HG03039 (cell line): ENCODE results near the gene KCTD17.

Experiments
- ATAC-seq: cut with Tn5 transposase; IDR thresholded peaks from one replicate; pipeline ENCODE4 v1.9.1; 2021; ENCODE audit warnings: mild to moderate bottlenecking, moderate library complexity; ENCODE audit not compliant: unreplicated experiment

KCTD17 gene

DNA sequence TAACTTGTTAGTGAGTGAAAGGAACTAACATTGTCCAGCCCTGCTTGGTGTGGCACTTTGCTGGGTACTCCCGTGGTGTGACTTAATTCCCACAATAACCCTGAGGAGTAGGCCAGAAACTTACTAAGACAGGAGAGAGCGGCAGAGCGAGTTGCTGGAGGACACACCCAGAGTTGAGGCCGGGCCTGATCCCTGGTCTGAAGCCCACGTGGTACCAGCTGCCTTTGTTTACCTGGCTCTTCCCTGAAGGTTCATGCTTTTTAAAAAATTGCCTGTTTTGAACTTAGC lies 31.4 kb upstream of the KCTD17 start:
- no peak for ATAC-seq

DNA sequence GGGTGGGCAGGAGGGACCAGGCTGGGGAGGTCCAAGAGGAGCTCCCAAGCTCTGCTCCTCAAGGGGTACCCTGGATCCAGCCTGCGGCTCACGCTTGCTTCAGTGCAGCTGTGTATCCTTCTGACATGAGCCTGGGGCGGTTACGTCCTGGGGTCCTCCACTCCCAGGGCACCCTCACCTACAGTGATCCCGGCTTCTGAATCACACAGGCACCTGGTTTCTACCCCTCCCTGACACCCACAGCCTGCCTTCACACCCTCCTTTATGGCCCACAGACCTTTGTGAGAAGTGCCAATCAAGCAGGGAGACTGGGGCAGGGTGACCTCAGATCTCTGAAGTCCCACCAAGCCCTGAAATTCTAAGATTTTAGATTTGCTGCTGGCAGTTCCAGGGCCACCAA lies 30.5 kb upstream of the KCTD17 start:
- ATAC-seq: no peak

DNA sequence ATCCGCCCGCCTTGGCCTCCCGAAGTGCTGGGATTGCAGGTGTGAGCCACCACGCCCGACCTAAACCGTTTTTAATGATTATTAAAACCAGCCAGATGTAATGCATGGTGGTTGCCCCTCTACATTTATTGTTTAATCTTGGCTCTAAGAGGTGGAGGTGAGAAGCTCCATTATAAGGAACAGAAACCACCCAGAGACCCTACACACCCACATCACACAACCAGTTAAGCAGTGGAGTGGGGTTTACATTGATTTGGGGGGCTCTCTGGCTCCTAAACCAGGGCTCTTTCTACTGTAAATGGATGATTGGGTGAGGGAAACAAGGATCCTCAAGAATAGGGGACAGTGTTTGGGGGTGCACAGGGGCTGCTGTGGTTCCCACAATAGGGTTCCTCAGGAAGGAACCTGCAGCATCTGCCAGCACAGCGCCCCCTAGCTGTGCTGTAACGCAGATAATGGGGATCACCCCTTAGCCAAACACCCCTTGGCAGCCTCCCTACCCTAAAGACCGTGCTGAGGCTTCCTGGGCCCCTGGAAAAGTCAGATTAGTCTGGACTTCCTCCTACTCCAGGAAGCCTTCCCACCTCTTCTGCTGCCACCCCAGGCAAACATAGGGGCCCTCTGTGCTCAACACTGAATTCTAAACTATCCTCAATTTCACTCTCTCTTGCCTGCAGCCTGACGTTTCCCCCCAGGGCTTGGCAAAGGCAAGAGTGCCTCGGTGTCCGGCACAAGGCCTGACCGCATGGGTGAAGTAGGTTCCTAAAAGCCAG lies 29.6 kb upstream of the KCTD17 start:
- no peak for ATAC-seq

DNA sequence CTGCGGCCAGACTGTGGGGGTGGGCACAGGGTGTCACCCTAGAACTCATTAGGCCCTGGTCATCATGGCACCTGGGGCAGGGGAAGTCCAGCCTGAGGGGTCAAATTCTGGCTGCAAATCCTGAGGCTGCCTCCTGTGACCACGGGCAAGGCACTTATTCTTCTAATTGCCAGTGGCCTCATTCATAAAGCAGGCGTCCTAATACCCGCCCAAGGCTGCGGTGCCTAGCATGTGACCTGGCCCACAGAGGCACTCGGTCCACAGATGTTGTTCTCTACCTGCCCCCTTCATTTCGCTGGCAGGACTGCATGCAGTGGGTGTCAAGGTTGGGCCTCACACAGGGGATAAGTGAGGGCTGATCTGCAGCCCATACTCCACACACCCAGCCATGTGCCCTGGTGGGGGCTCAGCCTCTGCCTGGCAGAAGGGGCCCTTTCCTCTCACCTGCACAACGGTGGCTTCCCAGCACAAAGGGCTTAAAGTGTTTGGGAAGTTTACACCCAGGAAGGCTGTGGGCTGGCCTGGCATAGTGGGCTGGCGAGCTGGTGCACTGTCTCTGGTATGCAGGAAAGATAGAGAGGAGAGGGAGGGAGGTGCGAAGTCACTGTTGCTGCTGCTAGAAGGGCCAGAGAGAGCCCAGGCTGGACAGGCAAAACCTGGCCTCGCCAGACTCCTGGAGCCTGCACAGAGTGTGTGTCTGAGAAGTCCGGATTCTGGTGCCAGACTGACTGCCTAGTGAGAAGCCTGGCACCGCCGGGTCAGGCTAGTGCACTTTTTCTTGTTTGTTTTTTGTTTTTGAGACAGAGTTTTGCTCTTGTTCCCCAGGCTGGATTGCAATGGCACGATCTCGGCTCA lies 28.8 kb upstream of the KCTD17 start:
- no peak for ATAC-seq

DNA sequence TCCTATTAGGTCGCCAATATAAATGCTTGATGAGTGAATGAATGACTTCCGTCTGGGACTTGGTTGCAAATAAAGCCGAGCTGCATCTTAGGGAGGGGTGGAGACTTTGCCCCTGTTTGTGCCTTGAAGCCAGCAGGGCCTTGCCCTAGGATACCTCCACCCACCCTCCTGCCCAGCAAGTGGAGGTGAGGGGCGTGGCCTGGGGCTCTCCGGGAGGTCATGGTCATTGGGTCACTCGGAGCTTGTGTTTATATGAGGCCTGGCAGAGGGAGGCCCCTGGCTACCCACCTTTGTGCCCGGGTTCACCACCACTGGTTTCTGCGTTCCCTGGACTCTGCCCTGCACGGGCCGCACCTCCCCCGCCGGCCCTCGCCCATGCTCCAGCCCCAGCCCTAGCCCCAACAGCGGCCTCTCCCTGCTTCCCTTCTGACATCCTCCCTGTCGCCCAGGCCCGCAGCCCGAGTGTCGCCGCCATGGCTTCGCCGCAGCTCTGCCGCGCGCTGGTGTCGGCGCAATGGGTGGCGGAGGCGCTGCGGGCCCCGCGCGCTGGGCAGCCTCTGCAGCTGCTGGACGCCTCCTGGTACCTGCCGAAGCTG lies 27.7 kb upstream of the KCTD17 start:
- ATAC-seq: no peak

- ATAC-seq: no peak
Measured at GRCh38 chr22:37024339-37025157, 27.0 kb upstream of the KCTD17 start.

DNA sequence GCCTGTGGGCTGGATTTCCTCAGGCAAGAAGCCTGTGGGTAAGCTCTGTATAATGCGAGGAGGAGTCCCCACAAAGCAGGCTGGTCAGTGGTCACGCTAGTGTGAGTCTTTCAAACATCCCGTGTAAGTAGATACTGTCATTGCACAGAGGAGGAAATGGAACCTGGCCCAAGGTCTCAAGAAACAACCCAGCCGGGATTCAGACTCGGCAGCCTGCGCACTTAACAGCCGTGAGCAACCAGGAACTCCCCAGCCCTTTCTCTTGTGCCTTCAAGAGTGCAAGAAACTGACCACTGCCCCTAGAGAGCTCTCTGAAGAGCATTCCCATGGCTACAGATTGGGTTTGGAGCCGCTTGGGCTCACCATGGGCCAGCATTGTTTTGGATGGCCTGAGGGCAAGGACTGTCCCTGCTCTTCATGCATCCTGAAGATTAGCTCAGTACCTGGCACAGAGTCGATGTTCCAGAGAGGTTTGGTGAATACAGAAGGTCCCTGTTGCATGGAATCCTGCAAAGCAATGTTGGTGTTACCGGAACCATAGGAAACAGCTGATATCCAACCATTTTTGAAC lies 26.0 kb upstream of the KCTD17 start:
- ATAC-seq: no peak

DNA sequence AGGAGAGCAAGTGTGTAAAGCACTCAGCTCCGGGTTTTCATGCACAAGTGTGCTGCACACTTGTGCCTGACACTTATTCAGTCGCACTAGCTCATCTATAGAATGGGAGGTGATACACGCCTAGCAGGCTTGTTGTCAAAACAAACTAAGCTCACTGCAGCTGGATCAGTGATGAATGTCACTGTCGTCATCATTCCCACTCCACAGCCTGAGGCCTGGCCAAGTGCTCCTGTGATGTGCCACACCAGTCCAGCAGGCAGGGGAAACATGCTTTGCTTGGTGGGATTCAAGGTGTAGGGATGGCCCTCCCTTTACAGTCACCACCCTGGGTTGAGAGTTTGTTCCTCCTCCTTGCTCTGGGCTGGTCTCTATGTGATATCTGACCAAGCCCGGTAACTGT lies 25.2 kb upstream of the KCTD17 start:
- no peak for ATAC-seq

GRCh38 chr22:37027556-37027955 lies 24.0 kb upstream of the KCTD17 start:
- ATAC-seq: no peak

DNA sequence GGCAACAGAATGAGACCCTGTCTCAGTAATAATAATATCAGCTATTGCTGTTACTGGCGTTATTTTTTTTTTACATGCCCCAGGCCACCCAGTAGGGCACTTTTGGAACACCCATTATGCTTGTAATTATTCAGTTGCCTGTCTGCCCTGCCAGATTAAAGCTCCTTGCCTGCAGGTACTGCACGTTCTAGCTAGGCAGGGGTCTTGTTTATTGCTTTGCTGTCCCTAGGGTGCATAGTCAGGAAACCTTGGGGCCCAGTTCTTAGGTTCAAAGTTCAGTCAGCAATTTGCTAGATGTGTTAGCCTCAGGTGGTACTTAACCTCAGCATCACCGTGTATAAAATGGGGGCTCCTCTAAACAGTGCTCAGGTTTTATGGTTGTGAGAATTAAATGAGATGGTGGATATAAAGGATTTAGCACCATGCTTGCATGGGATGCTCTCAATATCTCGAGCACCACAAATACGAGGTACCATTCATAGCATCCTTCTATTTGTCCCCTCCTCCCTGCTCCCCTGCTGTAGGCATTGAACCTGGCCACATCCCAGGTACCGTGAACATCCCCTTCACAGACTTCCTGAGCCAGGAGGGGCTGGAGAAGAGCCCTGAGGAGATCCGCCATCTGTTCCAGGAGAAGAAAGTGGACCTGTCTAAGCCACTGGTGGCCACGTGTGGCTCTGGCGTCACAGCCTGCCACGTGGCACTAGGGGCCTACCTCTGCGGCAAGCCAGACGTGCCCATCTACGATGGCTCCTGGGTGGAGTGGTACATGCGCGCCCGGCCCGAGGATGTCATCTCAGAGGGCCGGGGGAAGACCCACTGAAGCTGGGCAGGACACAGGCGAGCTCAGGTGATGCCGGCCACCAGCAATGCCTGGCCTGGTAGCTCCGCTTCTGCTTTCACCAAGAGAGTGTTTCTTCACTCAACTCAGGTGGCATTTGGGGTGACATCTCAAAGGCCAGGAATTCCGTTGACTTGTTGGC lies 22.6 kb upstream of the KCTD17 start:
- ATAC-seq: no peak

DNA sequence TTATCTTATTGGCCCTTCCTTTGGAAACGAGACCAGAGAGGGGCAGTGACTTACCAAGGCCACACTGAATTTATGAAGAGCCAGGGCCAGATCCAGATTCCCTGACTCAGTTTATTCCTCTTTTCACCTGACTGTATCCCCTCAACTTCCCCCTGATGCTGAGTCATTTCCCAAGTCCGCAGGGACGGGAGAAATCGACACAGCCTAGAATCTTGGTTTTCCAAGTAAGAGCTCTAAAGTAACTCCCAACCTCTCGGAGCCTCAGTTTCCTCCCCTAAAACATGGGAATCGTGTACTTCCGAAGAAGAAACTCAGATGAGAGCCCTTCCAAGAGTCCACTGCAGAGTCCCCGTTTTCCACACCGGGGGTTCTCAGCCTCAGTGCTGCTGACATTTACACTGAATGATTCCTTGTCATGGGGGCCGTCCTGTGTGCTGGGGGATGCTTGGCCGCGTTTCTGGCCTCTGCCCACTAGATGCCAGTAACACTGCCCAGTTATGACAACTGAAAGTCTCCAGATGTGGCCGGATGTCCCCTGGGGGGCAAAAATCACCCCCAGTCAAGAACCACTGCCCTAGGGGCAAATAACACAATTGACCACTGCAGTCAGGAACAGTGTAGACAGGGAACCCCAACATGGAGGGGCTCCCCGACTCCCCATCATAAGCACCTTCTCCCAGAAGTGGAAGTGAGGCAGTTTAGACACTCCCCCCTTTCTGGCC lies 20.8 kb upstream of the KCTD17 start:
- ATAC-seq: no peak

GRCh38 chr22:37032134-37032534 lies 19.4 kb upstream of the KCTD17 start:
- ATAC-seq: no peak

DNA sequence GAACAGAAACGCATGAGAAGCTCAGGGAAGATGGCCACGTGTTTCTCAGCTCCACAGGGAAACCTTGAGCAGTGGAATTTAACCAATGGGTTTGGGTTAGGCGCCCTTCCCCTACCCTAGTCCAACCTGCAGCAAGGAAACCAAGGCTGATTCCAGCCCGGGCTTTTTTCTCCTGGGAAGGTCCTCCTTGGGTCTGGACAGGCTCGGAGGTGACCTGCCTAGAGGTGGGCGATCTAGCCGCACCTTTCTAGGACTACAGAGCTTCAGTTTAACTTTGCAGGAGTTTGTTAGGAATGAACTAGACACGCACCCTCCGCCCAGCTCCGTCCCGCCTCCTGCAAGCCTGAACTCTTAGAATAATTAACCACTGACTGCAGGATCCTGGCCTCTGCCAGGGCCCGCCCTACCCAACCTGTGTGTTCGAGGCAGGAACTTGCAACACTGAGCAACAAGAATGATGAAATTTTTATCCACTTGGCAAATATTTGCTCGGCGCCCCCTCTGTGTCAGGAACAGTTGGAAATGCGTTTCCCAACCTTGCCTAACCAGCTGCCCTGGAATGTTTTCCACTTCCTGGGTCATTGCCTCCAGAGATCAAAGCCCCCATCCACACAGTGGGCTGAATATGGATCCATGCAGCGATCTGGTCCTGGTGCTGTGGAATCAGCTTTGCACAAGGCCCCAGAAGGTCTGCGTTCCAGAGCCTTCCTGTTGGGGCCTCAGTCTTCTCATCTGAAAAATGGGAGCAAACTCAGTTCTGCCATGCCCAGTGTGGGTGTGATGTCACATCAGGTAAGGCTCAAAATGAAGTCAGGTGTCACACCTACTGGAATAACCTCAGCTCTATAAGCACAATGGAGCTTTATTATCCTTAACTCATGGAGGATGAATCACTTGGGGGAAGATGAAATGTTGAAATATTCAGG lies 18.7 kb upstream of the KCTD17 start:
- no peak for ATAC-seq

DNA sequence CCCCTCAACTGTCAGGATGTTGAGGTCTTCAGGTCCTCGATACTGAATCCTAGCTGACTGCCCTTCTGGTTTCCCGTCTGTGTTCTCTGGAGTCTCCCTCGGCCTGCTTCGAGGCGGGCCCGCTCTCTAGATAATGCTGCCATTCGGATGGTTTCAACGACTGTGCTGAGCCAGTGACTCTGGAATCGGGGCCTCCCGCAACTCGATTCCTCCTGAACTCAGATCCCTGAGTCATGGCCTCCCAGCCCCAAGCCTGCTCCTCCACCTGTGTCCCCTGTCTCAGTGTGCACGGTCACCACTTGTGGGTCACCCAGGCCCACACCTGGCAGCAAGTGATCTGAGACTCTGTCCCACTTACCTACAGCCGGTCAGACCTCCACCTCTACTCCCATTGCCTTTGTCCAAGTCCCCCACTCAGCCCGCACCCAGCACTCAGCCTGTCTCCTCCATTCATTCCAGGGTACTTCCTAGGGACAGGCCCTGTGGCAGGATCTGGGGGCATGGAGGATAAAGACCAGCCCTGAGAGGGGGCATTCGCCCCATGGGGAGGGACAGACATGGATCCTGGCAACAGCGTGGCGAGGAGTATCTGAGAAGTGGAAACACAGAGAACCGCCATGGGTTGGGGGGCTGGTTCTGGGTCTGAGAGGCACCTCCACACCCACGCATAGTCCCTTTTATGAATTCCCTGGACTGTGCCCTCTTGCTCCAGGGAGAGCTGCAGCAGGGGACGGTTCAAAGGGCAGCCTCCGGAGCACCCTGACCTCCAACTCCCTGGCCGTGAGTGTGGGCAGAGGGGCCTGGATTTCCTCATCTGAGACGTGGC lies 17.7 kb upstream of the KCTD17 start:
- no peak for ATAC-seq

DNA sequence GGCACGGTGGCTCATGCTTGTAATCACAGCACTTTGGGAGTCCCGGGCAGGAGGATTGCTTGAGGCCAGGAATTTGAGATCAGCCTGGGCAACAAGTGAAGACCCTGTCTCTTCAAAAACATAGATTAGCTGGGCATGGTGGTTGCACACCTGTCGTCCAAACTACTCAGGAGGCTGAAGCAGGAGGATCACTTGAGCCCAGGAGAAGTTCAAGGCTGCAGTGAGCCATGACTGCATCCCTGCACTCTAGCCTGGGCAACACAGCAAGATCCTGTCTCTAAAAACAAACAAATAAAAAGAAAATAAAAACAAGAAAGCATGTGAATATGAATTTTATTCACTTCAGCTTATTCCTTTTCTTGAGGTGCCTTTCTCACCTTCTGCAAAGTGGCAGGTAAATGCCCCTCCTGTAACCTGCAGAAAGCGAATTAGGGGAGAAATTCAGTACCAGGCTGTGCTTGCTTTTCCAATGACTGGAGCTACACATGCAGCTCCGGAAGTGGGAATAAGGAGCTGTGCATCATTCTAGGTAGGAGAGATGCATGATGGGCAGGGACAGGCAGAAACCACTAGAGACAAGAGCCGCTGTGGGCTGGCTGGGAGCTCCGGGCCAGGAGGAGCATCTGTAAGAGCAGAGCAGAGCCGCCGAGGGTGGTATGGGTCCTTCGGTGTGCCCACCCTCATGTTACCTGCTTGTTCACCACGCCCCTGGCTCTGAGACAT lies 14.7 kb upstream of the KCTD17 start:
- ATAC-seq: no peak

DNA sequence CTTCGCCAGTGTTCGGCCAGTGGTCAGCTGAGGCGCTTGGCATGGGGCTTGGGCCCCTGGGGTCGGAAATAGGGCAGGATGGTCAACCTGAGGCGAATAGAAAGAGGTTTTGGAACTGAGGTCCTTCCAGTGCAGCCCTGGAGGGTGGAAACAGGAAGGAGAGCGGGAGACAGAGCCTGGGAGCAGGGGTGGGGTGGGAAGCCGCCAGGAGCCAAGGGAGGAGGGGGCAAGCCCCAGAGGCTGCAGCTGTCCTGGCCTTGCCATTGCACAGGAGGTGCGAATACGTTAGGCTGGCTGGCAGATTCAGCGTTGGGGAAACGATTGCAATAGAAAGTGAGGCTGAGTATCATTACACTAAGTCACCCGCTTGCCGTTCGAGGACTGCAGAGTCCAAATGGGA lies 13.9 kb upstream of the KCTD17 start:
- no peak for ATAC-seq

DNA sequence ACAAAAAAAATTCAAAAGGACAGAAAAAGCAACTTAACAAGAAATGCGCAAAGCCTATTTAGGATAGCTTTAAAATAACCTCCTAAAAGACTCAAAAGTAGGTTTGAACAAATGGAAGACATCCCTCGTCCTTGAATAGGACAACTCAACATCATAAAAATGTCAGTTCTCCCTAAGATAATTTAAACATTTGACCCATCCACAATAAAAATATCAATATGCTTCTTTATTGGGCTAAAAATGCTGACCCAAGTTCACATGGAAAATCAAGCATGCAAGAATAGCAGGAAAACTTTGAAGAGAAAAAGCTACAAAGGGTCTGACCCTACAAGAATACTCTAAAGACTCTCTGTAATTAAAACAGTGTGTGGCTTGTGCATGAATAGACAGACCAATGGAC lies 12.1 kb upstream of the KCTD17 start:
- no peak for ATAC-seq
